ENCODE data around the gene NACC2. TPM values are rescaled to one million over a fixed set of nuclear protein-coding genes. Genes with fewer than 3 reads are reported as not detected.

Gene NACC2
- total RNA-seq, 1 experiment from 2014 or later: 62.0 TPM

DNA sequence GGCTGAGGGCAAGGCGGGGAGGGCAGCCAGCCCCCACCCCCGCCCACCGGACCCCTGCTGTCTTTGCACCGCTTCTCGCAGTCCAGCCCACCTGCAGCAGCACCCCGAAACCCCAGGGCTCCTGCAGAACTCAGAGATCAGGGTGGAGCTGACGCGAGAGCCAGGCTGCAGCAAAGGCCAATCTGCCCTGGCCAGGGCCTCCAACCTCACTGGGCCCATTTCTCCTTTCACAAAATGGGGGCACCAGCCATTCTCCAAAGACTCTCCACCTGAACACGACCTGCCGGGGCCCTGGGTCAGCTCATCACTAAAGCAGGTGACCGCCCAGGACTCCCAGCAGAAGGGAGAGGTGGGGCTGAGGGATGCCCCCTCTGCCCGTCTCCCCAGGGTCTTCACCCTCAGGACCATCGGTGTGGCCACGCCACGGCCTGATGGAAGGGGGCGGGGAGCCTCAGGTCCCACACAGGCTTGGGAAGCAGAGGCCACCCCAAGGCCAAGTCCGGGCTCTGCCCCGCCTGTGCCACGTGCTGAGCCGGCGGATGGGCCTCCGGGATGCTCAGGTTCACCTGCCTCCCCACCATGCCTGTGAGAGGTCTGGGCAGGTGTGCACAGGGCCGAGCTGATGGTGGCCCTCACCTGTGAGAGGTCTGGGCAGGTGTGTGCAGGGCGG is 13.1 kb downstream of the NACC2 start:
- H3K36me3 ChIP-seq (ENCODE audit: control insufficient read depth, insufficient read depth, low read length): no peaks in the 10 kb centered on the region
- BruUV-seq (replicated peaks): no TSS peak
- ATAC-seq: no peak
- ChIA-PET POLR2A (interaction anchor here (0.7 kb wide), 1 partner anchor 30 kb away, joined by 6 read pairs; no protein-coding TSS in a partner anchor), CTCF (no interaction called here)
- H3K27ac ChIP-seq (ENCODE audit: low read length): peak overlapping the region; percentile 54; the same call in 1 of the 2 replicates
- no peaks in the 10 kb centered on the region for H3K9me3 ChIP-seq (ENCODE audit: control insufficient read depth, insufficient read depth, low read depth, low read length)
- H3K27me3 ChIP-seq (ENCODE audit: control insufficient read depth, insufficient read depth, low read length): no peaks in the 10 kb centered on the region
- no peak for DNase-seq (ENCODE audit: low read depth, low spot score)
- TF ChIP-seq, protein P1, sequence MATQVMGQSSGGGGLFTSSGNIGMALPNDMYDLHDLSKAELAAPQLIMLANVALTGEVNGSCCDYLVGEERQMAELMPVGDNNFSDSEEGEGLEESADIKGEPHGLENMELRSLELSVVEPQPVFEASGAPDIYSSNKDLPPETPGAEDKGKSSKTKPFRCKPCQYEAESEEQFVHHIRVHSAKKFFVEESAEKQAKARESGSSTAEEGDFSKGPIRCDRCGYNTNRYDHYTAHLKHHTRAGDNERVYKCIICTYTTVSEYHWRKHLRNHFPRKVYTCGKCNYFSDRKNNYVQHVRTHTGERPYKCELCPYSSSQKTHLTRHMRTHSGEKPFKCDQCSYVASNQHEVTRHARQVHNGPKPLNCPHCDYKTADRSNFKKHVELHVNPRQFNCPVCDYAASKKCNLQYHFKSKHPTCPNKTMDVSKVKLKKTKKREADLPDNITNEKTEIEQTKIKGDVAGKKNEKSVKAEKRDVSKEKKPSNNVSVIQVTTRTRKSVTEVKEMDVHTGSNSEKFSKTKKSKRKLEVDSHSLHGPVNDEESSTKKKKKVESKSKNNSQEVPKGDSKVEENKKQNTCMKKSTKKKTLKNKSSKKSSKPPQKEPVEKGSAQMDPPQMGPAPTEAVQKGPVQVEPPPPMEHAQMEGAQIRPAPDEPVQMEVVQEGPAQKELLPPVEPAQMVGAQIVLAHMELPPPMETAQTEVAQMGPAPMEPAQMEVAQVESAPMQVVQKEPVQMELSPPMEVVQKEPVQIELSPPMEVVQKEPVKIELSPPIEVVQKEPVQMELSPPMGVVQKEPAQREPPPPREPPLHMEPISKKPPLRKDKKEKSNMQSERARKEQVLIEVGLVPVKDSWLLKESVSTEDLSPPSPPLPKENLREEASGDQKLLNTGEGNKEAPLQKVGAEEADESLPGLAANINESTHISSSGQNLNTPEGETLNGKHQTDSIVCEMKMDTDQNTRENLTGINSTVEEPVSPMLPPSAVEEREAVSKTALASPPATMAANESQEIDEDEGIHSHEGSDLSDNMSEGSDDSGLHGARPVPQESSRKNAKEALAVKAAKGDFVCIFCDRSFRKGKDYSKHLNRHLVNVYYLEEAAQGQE (IDR thresholded peaks at IDR 0.05; ENCODE audit: insufficient read depth in 1 of 2, low read depth in 2 of 2, low read length in 1 of 2): no peak
- TF ChIP-seq POLR2AphosphoS5 (IDR thresholded peaks at IDR 0.05; ENCODE audit: low read depth, low read length) (no peak), CTCF (IDR thresholded peaks at IDR 0.05) (no peak), TCF7L2 (IDR thresholded peaks at IDR 0.05; ENCODE audit: low read depth, low read length) (no peak), SIN3A (IDR thresholded peaks at IDR 0.05; ENCODE audit: borderline replicate concordance, insufficient read depth, low read depth, low read length) (no peak)
- H3K4me1 ChIP-seq (ENCODE audit: control insufficient read depth, insufficient read depth, low read length): peaks cover 68% of the 10 kb centered on the region
- in situ Hi-C loops (cut with HindIII; ENCODE audit: low pct_unique_long_range_greater_than_20kb, low sequenced_read_pairs): no loop called here
- H3K4me3 ChIP-seq (ENCODE audit: low read depth in 2 of 2, low read length in 2 of 2): no peak overlapping the region
- intact Hi-C loops (cut with micrococcal nuclease; ENCODE audit: unreplicated experiment): no loop called here

- Histone ChIP-seq H3K4me3 (ENCODE audit: low read depth in 2 of 2, low read length in 2 of 2) (no peak overlapping the region), H3K27ac (ENCODE audit: low read length) (peak overlapping the region; percentile 54), H3K4me1 (ENCODE audit: control insufficient read depth, insufficient read depth, low read length) (peaks cover 61% of the 10 kb centered on the region), H3K27me3 (ENCODE audit: control insufficient read depth, insufficient read depth, low read length) (no peaks in the 10 kb centered on the region), H3K9me3 (ENCODE audit: control insufficient read depth, insufficient read depth, low read depth, low read length) (no peaks in the 10 kb centered on the region), H3K36me3 (ENCODE audit: control insufficient read depth, insufficient read depth, low read length) (no peaks in the 10 kb centered on the region)
- in situ Hi-C loops (cut with HindIII; ENCODE audit: low pct_unique_long_range_greater_than_20kb, low sequenced_read_pairs) (no loop called here), intact Hi-C loops (cut with micrococcal nuclease; ENCODE audit: unreplicated experiment) (no loop called here)
- DNase-seq (ENCODE audit: low read depth, low spot score): no peak
- BruUV-seq (replicated peaks): no TSS peak
- no peak for TF ChIP-seq SIN3A (IDR thresholded peaks at IDR 0.05; ENCODE audit: borderline replicate concordance, insufficient read depth, low read depth, low read length)
- TF ChIP-seq POLR2AphosphoS5 (IDR thresholded peaks at IDR 0.05; ENCODE audit: low read depth, low read length): no peak
- TF ChIP-seq, protein P1 (IDR thresholded peaks at IDR 0.05; ENCODE audit: insufficient read depth in 1 of 2, low read depth in 2 of 2, low read length in 1 of 2): no peak
- TF ChIP-seq TCF7L2 (IDR thresholded peaks at IDR 0.05; ENCODE audit: low read depth, low read length): no peak
- TF ChIP-seq CTCF (IDR thresholded peaks at IDR 0.05): no peak
- no peak for ATAC-seq
- CTCF ChIA-PET: no interaction called here
- POLR2A ChIA-PET: interaction anchor here (0.7 kb wide), 1 partner anchor 30 kb away, joined by 6 read pairs; no protein-coding TSS in a partner anchor
Observed at GRCh38 chr9:136081113-136081825, 13.8 kb downstream of the NACC2 start.
